ENCODE data around the gene CSPG4.

DNA sequence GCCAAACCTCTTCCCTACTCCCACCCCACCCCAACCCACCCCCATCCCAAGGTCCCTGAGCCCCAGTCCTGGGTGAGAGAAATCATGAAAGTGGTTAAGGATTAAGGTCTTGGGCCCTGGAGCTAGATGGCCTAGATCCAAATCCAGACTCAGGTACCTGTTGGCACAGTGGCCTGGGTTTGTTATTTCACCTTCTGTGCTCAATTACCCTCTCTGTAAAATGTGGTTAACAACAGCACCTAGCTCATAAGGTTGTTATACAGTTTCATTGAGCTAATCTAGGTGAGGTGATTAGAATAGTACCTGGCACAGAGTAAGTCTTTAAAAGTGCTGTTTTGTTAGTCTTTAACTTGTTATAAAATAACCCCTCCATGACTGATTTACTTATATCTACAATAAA lies 80.7 kb downstream of the CSPG4 start:
- TF ChIP-seq EZH2 (IDR thresholded peaks at IDR 0.05; ENCODE audit: borderline replicate concordance, low read depth, low read length, severe bottlenecking) (no peak), CTCF (IDR thresholded peaks at IDR 0.05; ENCODE audit: borderline replicate concordance, extremely low read depth, low read length, poor library complexity, severe bottlenecking) (no peak)

Data from DND-41 (cell line).